GM19395 (cell line): ENCODE results near the gene CADM1.

Experiments
- ATAC-seq: cut with Tn5 transposase; IDR thresholded peaks from one replicate; pipeline ENCODE4 v1.9.1; 2021; ENCODE audit warnings: mild to moderate bottlenecking, moderate library complexity; ENCODE audit not compliant: unreplicated experiment

Gene CADM1

GRCh38 chr11:115452241-115452640 lies 52.0 kb downstream of the CADM1 start:
- ATAC-seq, result no peak

DNA sequence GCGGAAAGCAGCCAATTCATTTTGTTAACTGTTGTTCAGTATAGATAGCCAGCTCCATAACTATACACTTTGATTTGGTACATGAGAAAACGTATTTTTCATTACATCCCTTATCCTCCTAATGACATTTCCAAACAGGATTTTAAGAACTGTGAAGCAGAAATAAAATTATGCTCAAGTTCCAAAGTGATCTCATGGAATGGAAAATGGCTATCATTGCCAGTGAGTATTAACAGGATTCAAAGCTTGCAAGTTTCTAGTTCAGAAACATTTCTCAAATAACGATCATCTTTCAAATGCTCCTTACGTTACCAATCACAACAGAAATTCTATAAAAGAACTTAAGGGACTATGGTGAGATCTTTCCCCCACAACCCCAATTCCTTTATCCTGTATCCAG lies 53.7 kb downstream of the CADM1 start:
- no peak for ATAC-seq

DNA sequence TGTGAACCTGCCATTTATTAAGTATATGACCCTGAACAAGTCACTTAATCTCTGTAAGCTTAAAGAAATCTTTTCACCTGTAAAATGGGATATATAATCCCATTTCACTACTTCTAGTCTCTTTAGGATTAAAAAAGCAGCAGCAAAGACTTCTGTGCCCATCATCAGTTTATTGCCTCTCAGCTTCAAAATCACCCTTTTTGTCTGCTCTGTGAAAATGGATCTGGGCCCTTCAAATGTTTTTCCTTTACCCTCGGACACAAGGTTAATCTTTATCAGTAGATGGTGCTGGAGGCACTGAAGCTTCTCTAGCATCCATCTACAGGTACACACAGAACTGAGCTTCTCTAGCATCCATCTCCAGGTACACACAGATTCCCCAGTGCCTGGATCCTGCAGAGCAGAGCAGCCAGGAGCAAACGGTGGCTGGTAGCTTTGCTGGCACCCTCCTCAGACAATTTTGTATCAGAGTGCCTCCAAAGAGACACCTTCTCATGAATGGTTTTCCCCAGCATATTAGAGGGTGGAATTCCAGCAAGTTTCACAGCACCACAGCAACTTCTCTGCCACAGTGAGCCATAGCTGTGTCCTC lies 56.8 kb downstream of the CADM1 start:
- no peak for ATAC-seq

DNA sequence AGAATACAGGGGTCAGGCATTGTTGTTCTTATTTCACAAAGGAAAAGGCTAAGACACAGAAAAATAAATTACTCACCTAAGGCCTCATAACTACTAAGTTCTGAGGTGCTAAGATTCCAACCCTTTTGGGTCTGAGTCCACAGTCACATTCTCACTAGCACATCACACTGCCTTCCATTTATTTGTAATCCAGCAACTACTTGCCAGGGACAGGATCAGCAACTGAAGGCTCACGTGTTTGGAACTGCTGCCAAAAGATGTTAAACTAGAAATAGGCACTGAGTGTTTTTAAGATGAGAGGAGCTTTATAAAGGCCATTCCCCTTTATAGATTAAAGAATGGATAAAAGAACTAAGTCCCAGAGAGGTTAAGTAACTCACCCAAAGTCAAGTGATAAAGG lies 58.0 kb downstream of the CADM1 start:
- ATAC-seq, result no peak

DNA sequence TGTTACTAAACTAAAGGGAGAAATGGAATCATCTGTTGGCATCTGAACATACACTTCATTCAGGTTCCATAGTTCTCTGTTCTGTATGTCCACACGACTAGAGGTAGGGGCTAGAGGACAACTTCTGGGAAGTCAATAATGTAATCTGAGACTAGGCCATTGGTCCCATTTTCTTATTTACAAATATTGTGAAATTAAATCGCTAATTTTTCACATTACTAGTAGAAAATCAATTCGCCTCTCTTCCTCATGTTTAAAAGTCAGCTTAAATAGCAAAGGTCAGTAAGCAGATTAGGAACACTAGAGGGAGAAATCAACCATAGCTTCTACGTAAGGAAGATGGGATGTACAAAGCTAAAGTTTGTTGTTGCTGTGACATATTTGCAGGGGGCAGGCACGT lies 59.7 kb downstream of the CADM1 start:
- ATAC-seq, result no peak

GRCh38 chr11:115439969-115440540 lies 64.2 kb downstream of the CADM1 start:
- no peak for ATAC-seq

DNA sequence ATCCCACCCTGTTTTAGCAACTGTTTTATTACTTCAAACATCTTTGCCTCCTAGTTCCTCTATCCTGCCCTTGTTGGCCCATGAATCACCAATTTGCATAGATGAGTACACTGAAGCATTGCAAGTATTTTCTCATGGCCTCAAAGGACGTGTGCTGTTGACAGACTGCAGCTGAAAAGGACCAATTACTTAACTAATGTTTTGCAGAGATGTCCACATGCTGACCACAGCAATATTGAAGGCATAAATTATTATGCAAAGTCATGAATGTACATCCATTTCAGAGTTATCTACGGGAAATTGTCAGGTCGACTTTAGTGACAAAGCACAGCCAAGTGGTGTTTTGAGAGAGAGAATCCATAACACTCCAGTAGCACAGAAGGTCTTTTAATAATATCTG lies 64.8 kb downstream of the CADM1 start:
- no peak for ATAC-seq

GRCh38 chr11:115437902-115438575 lies 66.2 kb downstream of the CADM1 start:
- no peak for ATAC-seq

DNA sequence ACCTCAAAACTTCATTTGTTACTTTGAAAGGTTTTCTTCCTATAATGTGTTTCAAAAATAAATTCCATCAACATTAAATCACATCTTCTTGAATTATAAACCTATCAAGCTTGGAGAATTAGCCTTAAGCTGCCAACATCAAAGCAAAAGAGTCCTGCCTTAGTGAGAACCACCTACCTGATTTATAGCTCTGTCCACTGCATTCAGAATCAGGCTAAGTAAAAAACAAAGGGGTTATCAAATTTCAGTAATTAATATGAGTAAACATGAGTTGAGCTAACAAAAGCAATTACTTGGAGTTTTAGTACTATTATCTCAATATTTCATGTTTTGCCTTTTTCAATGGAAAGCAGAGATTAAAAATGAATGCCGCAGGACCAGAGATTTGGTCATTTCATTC lies 73.9 kb downstream of the CADM1 start:
- no peak for ATAC-seq

DNA sequence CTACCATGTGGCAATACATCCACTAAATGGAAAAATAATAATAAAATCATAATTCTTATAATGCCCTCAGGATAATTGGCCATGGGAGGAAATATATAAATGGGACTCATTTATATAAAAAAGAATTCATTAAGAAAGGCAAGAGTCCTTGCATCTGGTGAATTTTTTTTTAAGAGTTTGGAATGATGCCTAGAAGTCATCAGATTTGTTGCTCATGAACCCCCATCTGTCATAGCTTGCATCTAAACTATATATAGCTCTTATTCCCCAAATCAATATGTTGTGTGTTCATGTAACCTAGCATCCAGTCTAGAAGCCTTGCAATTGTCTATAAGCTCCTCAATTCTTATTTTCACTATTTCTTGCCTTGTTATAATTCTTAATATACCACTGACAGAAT lies 75.9 kb downstream of the CADM1 start:
- no peak for ATAC-seq

GRCh38 chr11:115425816-115426215 lies 78.4 kb downstream of the CADM1 start:
- no peak for ATAC-seq

DNA sequence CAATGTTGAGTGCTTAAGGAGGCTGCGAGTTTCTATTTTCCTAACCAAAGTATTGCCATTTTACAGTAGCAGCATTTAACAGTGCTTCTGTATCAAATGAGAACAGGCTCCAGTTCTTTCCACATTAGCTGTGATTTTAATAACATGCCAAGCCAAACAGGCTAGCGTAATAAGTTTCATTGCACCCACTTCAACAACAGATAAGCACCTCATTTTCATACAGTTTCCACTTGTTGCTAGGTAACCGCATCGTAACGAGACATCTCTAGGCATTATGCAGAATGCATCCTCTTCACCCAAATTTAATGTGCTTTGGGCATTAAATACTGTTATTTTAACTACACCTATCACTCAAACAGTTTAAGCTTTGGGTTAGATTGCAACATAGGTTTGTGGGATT lies 79.0 kb downstream of the CADM1 start:
- ATAC-seq, result no peak

- no peak for ATAC-seq
Measured at GRCh38 chr11:115423728-115424459, 80.3 kb downstream of the CADM1 start.

DNA sequence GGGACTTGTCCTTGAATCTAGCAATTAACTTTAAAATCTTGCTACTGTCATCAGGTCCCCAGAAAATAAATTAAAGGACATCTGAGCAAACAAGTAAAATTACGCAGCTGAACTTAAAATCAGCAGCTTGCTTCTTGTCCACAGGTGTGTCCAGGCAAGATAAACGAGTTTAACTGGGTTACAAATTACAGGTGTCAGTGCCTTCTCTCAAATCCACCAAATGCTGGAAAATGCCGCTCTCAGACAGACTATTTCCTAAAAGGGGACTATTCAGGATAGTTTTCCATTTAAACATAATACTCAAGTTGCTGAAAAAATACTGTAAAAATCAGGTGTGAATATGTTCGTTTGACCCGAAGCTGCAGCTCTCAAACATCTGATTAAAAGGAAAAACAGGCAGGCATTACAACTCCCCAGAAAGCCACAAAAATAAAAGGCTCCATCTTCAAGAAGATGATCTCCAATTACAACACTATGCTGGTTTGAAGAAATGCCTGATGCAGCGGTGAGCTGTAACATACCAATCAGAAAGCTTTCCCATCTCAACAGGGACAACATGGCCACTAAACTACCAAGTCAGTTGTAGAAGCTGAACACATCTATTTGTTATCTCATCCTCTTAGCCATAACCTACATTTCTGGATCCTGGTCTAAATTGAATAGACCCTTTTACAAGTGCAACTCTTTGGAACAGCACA lies 82.1 kb downstream of the CADM1 start:
- ATAC-seq, result no peak

GRCh38 chr11:115421352-115421991 lies 82.7 kb downstream of the CADM1 start:
- no peak for ATAC-seq

- no peak for ATAC-seq
Measured at GRCh38 chr11:115420505-115420904, 83.7 kb downstream of the CADM1 start.

DNA sequence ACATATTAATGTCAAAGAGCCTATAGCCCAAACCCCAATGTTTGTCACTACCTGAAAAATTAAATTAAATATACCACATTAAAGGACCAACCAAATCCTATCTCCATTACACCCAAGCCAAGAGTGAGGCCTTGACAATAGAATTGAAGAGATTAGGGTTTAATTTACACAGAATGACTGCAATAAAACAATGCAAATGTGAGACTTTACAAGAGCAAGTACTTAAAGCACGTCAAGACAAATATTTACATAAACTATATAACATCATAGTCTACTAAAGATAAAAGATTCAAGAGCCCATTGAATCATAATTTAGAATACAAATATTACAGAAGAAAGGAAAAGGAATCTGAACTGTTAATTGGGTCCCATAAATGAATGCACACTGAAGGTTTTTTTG lies 85.6 kb downstream of the CADM1 start:
- no peak for ATAC-seq

DNA sequence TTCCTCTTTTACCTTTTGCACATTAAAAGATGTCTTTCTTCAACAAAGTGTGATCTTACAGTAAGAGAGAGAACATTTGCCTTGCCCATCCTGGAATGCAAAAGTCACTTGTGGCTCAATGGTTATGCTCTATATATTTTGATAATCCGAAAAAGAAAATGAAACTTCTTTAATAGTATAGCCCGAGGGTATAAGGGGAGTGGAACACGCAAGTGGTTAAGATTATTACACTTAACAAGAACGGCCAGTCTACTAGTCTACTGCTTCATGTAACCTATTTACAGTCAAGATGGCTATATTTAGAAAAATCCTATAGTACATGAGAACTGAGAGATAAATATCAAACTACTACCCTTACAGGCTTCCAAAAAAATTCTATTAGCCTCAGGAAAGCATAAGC lies 86.1 kb downstream of the CADM1 start:
- no peak for ATAC-seq

DNA sequence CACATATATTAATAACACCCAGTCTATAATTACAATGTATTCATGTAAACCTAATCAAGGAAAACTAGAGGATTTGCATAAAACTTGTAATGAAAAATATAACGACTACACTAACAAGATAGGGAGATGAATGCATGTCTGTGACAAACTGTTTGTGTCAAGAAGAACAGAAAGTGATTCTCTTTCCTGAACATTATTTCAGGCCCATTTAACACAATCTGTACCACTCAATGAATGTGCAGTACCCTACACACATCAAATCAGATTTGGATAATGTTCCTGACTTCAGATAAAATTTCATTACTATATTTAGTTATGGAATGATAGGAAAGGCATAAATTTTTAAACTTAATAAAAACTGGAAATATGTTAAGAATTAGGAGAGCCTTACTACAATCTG lies 93.1 kb downstream of the CADM1 start:
- ATAC-seq, result no peak

DNA sequence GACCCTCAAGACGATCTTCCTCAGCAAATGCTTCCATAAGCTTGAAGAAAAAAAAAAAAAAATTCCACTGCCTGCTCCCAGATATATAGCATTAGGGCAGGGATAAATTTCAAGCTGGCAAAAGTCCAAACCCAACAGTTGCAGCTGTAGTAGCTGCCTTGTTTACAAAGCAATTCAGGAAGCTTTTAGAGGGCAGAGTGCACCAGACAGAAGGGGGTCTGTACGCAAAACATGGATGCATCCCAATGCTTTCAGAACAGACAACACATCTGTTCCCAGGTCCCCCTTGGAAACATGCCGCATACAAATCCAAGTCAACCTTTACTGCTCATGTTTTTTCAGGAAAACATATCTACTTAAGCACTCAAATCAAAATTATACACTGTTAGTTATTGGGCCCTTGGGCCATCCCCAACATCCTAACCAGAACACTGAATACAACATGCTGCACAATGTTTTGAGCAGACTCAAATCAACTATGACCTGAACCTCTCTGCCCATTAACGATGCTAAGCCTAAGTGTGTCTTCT lies 94.5 kb downstream of the CADM1 start:
- ATAC-seq, result no peak
